Measurements from ENCODE around the gene SURF1. TPM values are rescaled to one million over a fixed set of nuclear protein-coding genes. Genes with fewer than 3 reads are reported as not detected.

The SURF1 gene
- total and polyA plus RNA-seq, 9 of the 15 experiments (the other 6 are each of a cell fraction or from before 2014, with no cell fraction given) = 16.1 to 31.3 (median 20.9) TPM

DNA sequence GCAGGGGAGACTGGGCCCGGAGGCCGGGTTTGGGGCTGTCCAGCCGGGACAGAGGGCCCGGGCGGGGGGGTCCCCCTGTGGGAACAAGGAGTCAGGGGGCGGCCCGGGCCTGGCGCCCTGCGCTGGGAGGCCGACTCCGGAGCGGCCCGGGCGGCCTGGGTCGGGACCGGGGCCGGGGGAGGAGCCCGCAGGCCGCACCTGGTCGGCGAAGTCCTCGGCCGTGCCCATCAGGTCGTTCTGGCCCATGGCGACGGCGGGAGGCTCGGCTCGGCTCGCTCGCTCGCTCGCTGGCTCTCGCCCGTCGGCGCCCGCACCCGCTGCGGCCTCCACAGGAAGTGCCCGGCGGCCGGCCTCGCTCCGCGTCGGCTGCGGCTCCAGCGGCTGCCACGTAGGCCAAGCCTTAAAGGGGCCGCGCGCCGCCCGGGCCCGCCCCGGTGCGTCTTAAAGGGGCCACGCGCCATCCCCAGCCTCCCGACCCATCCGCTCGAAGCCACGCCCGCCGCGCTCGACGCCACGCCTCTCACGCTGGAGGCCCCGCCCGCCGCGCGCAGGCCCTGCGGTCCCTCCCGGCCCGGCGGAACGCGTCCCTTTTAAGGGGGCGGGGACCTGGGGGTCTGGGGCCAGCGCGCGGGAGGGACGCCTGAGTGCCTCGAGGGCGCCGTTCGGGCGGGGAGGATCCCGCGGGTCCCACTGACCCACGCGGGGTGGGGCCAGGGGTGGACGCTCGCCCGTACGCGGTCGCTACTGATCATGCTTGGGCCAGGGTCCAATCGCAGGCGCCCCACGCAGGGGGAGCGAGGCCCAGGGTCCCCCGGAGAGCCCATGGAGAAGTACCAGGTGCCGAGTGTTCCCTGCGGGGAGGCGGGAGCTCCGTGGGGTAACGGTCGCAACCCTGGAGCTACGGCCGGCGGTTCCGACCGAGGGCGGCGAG, 19.7 kb upstream of the SURF1 start, which contains the start of the genes STKLD1 and SURF4 (continued):
- TF ChIP-seq ADNP (tag; IDR thresholded peaks at IDR 0.05) (no peak), HIVEP1 (CRISPR knock-in tag; IDR thresholded peaks at IDR 0.05) (no peak), RBM14 (IDR thresholded peaks at IDR 0.05; ENCODE audit: borderline replicate concordance, insufficient read depth, low read depth, low read length) (no peak), ZNF274 (IDR thresholded peaks at IDR 0.05; ENCODE audit: borderline replicate concordance, low read depth, low read length) (no peak), ZKSCAN8 (CRISPR knock-in tag; IDR thresholded peaks at IDR 0.05) (no peak), WHSC1 (IDR thresholded peaks at IDR 0.05; ENCODE audit: low read length) (no peak), ZNF224 (CRISPR knock-in tag; IDR thresholded peaks at IDR 0.05) (no peak; the same call in 1 of the 2 replicates), CAMTA2 (CRISPR knock-in tag; conservative IDR thresholded peaks at IDR 0.05) (no peak), GATAD2A (IDR thresholded peaks at IDR 0.05) (0 out of 2 replicates have a peak, but pooled peaks have one; percentile 30), BACH1 (tag; IDR thresholded peaks at IDR 0.05) (no peak), ZNF589 (CRISPR knock-in tag; IDR thresholded peaks at IDR 0.05; ENCODE audit: low read depth) (no peak), ZNF23 (CRISPR knock-in tag; IDR thresholded peaks at IDR 0.05) (no peak), CCAR2 (IDR thresholded peaks at IDR 0.05; ENCODE audit: low read depth, low read length) (no peak), NFE2L1 (tag; IDR thresholded peaks at IDR 0.05; ENCODE audit: borderline replicate concordance, low read depth) (no peak), SMARCE1 (IDR thresholded peaks at IDR 0.05) (no peak), POLR2A (conservative IDR thresholded peaks at IDR 0.05) (peak; percentile 58; the same call in 1 of the 2 replicates), RBM25 (IDR thresholded peaks at IDR 0.05; ENCODE audit: low read depth, low read length, severe bottlenecking) (peak; percentile 85), ETV1 (tag; conservative IDR thresholded peaks at IDR 0.05; ENCODE audit: low read depth) (no peak), ZNF586 (CRISPR knock-in tag; conservative IDR thresholded peaks at IDR 0.05) (no peak)
- TF ChIP-seq, protein P1, sequence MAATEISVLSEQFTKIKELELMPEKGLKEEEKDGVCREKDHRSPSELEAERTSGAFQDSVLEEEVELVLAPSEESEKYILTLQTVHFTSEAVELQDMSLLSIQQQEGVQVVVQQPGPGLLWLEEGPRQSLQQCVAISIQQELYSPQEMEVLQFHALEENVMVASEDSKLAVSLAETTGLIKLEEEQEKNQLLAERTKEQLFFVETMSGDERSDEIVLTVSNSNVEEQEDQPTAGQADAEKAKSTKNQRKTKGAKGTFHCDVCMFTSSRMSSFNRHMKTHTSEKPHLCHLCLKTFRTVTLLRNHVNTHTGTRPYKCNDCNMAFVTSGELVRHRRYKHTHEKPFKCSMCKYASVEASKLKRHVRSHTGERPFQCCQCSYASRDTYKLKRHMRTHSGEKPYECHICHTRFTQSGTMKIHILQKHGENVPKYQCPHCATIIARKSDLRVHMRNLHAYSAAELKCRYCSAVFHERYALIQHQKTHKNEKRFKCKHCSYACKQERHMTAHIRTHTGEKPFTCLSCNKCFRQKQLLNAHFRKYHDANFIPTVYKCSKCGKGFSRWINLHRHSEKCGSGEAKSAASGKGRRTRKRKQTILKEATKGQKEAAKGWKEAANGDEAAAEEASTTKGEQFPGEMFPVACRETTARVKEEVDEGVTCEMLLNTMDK (IDR thresholded peaks at IDR 0.05; ENCODE audit: borderline replicate concordance, insufficient read depth, low read depth, low read length, poor library complexity, severe bottlenecking) = peak; percentile 35
- TF ChIP-seq, protein P2, sequence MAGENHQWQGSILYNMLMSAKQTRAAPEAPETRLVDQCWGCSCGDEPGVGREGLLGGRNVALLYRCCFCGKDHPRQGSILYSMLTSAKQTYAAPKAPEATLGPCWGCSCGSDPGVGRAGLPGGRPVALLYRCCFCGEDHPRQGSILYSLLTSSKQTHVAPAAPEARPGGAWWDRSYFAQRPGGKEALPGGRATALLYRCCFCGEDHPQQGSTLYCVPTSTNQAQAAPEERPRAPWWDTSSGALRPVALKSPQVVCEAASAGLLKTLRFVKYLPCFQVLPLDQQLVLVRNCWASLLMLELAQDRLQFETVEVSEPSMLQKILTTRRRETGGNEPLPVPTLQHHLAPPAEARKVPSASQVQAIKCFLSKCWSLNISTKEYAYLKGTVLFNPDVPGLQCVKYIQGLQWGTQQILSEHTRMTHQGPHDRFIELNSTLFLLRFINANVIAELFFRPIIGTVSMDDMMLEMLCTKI (IDR thresholded peaks at IDR 0.05; ENCODE audit: partially characterized antibody) = no peak
- TF ChIP-seq, protein P3, sequence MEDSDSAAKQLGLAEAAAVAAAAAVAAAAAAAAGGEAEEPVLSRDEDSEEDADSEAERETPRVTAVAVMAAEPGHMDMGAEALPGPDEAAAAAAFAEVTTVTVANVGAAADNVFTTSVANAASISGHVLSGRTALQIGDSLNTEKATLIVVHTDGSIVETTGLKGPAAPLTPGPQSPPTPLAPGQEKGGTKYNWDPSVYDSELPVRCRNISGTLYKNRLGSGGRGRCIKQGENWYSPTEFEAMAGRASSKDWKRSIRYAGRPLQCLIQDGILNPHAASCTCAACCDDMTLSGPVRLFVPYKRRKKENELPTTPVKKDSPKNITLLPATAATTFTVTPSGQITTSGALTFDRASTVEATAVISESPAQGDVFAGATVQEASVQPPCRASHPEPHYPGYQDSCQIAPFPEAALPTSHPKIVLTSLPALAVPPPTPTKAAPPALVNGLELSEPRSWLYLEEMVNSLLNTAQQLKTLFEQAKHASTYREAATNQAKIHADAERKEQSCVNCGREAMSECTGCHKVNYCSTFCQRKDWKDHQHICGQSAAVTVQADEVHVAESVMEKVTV (CRISPR knock-in tag; IDR thresholded peaks at IDR 0.05) = no peak
